Skeletal muscle tissue (tissue), 4 donors: ENCODE results near the gene SLC11A2. TPM values are rescaled to one million over a fixed set of nuclear protein-coding genes. Genes with fewer than 3 reads are reported as not detected.
A peak's percentile ranks its signal among the peaks of the same experiment; 100 is the strongest.

ENCODE experiments used
- H3K27ac ChIP-seq: one replicate; pipeline ENCODE4 v1.7.0; 2013; ENCODE audit warnings: mild to moderate bottlenecking, low read depth, low read length, inconsistent platforms
- H3K27me3 ChIP-seq, 3 donors: one replicate each; pipeline ENCODE4 v1.7.0; 2013; ENCODE audit warnings: low read length in 3 of 3; ENCODE audit not compliant: control insufficient read depth in 3 of 3, insufficient read depth in 3 of 3
- H3K36me3 ChIP-seq, 3 donors: one replicate each; pipeline ENCODE4 v1.7.0; 2013; ENCODE audit warnings: low read length in 3 of 3; ENCODE audit not compliant: control insufficient read depth in 3 of 3, insufficient read depth in 3 of 3
- H3K4me1 ChIP-seq, 3 donors: one replicate each; pipeline ENCODE4 v1.7.0; 2013; ENCODE audit warnings: low read length in 3 of 3, mild to moderate bottlenecking in 3 of 3; ENCODE audit not compliant: control insufficient read depth in 3 of 3, insufficient read depth in 3 of 3
- H3K4me3 ChIP-seq, 3 donors: one replicate each; pipeline ENCODE4 v1.7.0; 2013; ENCODE audit warnings: low read length in 3 of 3
- H3K9ac ChIP-seq, 3 donors: one replicate each; pipeline ENCODE4 v1.7.0; 2013; ENCODE audit warnings: low read length in 3 of 3, mild to moderate bottlenecking in 3 of 3, moderate library complexity in 2 of 3, low read depth in 1 of 3
- H3K9me3 ChIP-seq, 3 donors: one replicate each; pipeline ENCODE4 v1.7.0; 2013; ENCODE audit warnings: low read length in 3 of 3; ENCODE audit not compliant: control insufficient read depth in 3 of 3
- total RNA-seq: library from RNA; depleted of rRNA; stranded (reverse); fragments of >200 nt; gene quantifications from one replicate; pipeline ENCODE4 v1.2.3, GENCODE V29; 2014
- donor health status: Osteomylitis.

Gene SLC11A2
- total RNA-seq, 1 donor from 2014 or later, result 39.1 TPM

DNA sequence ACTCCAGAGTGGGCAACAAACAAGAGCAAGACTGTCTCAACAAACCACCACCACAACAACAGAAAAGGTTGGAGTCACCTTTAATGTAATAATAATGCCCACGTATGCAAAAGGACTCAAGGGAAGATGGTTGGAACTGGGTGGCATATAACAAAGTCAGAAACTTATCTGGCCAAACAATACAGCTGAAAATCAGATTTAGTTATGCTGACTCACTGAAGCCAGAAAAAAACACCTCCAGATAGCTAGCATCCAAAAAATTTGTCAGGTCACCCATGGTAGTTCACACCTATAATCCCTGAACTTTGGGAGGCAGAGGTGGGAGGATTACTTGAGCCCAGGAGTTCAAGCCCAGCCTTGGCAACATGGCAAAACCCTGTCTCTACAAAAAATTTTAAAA lies 24.4 kb downstream of the SLC11A2 start:
- Histone ChIP-seq H3K9ac (no peak overlapping the region), H3K4me3 (no peak overlapping the region), H3K4me1 (no peaks in the 10 kb centered on the region), H3K27me3 (no peaks in the 10 kb centered on the region), H3K9me3 (no peaks in the 10 kb centered on the region), H3K36me3 (peaks cover 42 to 51% (median 50%) of the 10 kb centered on the region in 3 donors), H3K27ac (no peak overlapping the region)

DNA sequence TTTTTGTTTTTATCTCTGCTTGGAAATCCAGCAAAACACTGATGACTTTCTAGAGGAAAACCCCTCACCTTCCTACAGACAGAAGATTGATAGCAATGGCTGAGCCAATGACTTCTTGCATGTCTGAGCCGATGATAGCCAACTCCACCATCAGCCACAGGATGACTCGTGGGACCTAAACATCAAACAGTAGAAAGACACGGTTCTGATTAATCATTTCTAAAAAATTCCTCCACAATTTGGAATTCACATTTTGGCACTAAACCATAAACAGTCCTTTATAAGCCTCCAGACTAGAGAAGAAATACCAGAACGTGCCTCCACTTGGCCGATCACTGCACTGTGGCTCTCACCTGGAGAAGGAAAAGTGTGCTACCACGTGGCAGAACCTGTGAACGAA lies 25.9 kb downstream of the SLC11A2 start:
- no peaks in the 10 kb centered on the region for H3K27me3 ChIP-seq
- no peak overlapping the region for H3K4me3 ChIP-seq
- H3K36me3 ChIP-seq, result peaks cover 42 to 56% (median 54%) of the 10 kb centered on the region in 3 donors
- H3K9ac ChIP-seq, result no peak overlapping the region
- no peaks in the 10 kb centered on the region for H3K9me3 ChIP-seq
- H3K27ac ChIP-seq, result no peak overlapping the region
- no peaks in the 10 kb centered on the region for H3K4me1 ChIP-seq

DNA sequence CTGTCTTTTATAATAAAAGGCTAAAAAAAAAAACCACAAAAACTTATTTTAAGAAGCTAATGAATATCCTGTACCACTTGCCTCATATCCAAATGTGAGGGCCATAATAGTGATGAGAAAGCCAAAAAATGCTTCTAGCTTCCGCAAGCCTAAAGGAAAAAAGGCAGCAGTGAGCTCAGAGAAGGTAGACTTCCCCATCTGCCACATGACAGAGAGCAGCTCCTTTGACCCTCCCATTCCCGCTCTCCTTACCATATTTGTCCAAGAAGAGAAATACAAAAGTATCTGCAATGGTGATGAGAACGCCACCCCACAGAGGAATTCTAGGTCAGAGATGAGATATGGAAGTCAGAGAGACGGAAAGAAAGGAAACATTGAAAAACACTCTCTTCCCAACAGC lies 27.1 kb downstream of the SLC11A2 start:
- no peak overlapping the region for H3K27ac ChIP-seq
- H3K36me3 ChIP-seq, result peaks cover 41 to 56% (median 50%) of the 10 kb centered on the region in 3 donors
- no peaks in the 10 kb centered on the region for H3K27me3 ChIP-seq
- no peak overlapping the region for H3K9ac ChIP-seq
- no peaks in the 10 kb centered on the region for H3K4me1 ChIP-seq
- no peaks in the 10 kb centered on the region for H3K9me3 ChIP-seq
- H3K4me3 ChIP-seq, result no peak overlapping the region

DNA sequence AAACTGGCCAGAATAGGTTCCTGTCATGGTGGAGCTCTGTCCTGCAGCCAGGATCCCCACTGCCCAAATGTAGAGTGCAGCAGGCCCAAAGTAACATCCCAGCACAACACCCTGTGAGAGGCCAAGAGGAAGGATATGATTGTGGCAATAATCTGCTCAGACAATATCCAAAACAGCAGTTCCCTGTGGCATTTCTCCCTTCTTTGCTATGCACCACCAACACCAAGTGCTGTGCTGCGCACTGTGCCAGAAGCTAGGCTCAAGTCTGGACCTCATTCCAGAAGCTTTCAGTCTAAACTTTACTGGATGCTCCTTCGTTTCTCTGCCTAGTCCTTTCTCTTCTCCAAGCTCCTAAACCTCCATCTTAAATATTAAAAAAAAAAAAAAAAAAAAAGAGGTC lies 33.4 kb downstream of the SLC11A2 start:
- H3K27me3 ChIP-seq, result no peaks in the 10 kb centered on the region
- H3K4me3 ChIP-seq, result no peak overlapping the region
- H3K4me1 ChIP-seq, result peaks cover 0 to 3% (median 0%) of the 10 kb centered on the region in 3 donors
- peaks cover 56 to 65% (median 64%) of the 10 kb centered on the region in 3 donors for H3K36me3 ChIP-seq
- H3K27ac ChIP-seq, result no peak overlapping the region
- H3K9me3 ChIP-seq, result no peaks in the 10 kb centered on the region
- no peak overlapping the region for H3K9ac ChIP-seq

DNA sequence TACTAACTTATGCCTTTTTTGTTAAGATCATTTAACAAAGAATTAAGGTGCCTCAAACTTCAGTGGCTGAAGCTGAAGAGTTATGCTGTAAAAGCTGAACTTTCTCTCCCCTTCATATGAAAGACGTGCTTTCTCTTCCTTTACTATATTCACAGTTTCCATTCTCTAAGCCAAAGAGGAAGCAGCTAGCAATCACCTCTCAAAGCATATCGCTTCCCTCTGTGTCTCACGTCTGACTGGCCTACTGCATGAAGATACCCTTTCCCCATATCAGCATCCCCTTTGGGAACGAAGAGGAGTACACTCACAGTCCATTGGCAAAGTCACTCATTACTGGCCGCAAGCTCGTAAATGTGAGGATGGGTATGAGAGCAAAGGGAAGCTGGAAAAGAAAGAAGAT lies 34.9 kb downstream of the SLC11A2 start:
- no peak overlapping the region for H3K27ac ChIP-seq
- H3K36me3 ChIP-seq, result peaks cover 46 to 60% (median 57%) of the 10 kb centered on the region in 3 donors

DNA sequence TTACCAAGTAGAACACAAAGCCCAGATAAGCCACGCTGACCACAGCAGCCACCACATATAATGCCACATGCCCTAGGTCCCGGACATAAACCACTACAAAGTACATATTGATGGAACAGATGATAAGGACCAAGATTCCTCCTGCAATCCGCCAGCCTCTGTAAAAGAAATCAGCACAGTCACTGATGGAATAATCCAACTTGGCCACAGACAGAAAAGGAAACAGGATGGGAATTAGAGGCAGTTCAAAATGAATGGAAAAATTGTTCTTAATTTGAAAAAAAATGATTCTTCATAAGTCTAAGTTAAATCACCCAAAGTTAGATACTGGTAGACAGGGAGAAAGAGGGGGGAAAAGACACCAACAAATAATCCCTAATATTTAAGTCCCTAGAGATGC lies 35.4 kb downstream of the SLC11A2 start:
- H3K27ac ChIP-seq, result no peak overlapping the region
- H3K4me1 ChIP-seq, result peaks cover 6 to 15% (median 9%) of the 10 kb centered on the region in 3 donors
- H3K9me3 ChIP-seq, result no peaks in the 10 kb centered on the region
- H3K9ac ChIP-seq, result no peak overlapping the region
- no peaks in the 10 kb centered on the region for H3K27me3 ChIP-seq
- H3K36me3 ChIP-seq, result peaks cover 44 to 57% (median 54%) of the 10 kb centered on the region in 3 donors
- H3K4me3 ChIP-seq, result no peak overlapping the region

More for the DNA sequence above, 34.9 kb downstream of the SLC11A2 start:
- peaks cover 5 to 11% (median 9%) of the 10 kb centered on the region in 3 donors for H3K4me1 ChIP-seq
- no peak overlapping the region for H3K4me3 ChIP-seq
- no peak overlapping the region for H3K9ac ChIP-seq
- no peaks in the 10 kb centered on the region for H3K27me3 ChIP-seq
- no peaks in the 10 kb centered on the region for H3K9me3 ChIP-seq

DNA sequence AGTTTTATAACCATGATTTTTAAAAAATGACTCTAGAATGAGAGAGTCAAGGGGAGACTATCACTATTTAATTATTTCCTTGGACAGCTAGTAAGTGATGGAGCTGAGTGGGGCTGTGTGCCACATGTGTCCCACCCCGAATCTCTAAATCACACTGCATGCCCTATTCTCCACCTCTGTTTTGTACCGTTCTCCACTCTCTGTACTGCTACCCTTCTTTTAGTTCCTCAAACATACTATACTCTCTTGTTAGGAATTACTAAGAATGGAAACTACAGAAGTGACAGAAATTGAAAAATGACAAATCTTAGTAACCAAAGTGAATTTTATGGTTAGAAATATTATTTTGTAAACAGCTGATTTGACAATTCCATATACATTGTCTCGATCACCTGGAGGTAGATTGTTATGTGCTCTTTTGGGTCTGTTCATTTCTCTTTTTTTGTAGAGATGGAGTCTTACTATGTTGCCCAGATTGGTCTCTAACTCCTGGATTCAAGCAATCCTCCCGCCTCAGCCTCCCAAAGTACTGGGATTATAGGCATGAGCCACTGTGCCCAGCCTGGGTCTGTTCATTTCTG lies 35.9 kb downstream of the SLC11A2 start:
- H3K36me3 ChIP-seq, result peaks cover 41 to 52% (median 49%) of the 10 kb centered on the region in 3 donors
- no peaks in the 10 kb centered on the region for H3K9me3 ChIP-seq
- H3K27me3 ChIP-seq, result no peaks in the 10 kb centered on the region
- peaks cover 10 to 20% (median 11%) of the 10 kb centered on the region in 3 donors for H3K4me1 ChIP-seq
- H3K9ac ChIP-seq, result no peak overlapping the region
- no peak overlapping the region for H3K4me3 ChIP-seq
- no peak overlapping the region for H3K27ac ChIP-seq

DNA sequence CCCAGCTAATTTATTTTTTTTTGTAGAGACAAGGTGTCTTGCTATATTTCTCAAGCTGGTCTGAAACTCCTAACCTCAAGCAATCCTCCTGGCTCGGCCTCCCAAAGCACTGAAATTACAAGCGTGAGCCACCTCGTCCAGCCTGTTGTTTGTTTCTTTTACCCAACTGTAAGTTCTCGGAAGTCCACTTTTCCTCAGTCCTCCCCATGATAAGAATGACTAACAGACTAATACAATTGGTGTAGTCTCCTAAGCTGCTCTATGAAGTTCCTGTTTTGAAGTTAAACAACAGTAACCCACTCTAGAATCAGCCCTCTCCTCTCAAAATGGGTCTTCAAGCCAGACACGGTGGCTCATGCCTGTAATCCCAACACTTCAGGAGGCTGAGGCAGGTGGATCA lies 37.3 kb downstream of the SLC11A2 start:
- H3K4me3 ChIP-seq, result no peak overlapping the region
- H3K36me3 ChIP-seq, result peaks cover 32 to 44% (median 37%) of the 10 kb centered on the region in 3 donors

DNA sequence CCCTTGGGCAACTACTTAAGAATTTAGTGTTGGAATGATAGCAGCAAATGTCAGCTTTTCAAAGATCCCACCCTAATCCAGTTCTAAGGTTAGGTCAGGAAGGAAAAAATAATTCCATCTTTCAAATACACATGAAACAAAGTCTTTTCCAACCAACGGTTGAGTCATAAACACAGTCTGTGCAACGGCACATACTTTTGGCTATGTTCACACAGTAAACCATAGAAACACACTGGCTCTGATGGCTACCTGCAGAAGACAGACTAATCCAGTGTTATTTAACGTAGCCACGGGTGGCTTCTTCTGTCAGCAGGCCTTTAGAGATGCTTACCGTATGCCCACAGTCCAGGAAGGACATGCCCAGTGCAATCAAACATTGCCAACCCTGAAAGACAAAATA lies 38.1 kb downstream of the SLC11A2 start:
- Histone ChIP-seq H3K4me1 (peaks cover 20 to 33% (median 29%) of the 10 kb centered on the region in 3 donors), H3K27me3 (no peaks in the 10 kb centered on the region), H3K9me3 (no peaks in the 10 kb centered on the region), H3K4me3 (no peak overlapping the region), H3K36me3 (peaks cover 32 to 44% (median 37%) of the 10 kb centered on the region in 3 donors), H3K9ac (no peak overlapping the region), H3K27ac (no peak overlapping the region)

More for the DNA sequence above, 37.3 kb downstream of the SLC11A2 start:
- Histone ChIP-seq H3K27ac (no peak overlapping the region), H3K4me1 (peaks cover 20 to 33% (median 25%) of the 10 kb centered on the region in 3 donors), H3K27me3 (no peaks in the 10 kb centered on the region), H3K9ac (no peak overlapping the region), H3K9me3 (no peaks in the 10 kb centered on the region)

DNA sequence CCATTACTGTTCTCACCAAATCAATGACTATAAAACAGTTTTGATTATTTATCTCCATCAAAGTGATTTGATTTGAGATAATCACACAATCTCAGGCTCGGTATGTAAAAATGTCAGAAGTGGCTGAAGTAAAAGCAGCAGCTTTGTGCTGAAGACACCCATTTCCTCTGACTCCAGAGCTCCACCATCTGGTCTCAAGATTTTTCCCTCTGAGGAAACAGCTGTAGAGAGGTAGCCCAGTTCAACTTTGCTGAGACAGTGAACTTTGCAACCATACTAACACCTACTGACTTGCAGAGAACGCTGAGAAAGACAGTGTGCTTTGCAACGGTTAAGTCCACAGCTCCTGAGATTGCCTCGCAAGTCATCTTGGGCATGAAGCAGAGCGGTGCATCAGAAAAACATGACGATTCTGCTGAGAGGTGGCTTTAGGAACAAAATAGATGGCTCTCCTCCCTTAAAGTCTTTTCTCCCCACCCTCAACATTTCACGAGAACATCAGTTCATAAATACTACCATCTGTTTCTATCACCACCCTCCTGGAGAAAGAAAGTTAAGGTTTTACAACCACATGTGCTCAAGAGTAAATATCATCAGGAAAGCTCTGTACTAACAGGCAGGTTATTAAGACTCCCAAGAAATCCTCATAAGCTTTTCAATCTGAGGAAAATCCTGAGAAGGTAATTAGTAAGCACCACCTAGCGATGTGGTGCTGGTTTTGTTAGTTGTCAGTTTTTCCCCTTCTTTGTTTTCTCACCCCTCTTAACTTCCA lies 39.0 kb downstream of the SLC11A2 start:
- no peaks in the 10 kb centered on the region for H3K27me3 ChIP-seq
- peak overlapping the region in 1 of 3 donors; percentile 22 for H3K4me3 ChIP-seq
- peak overlapping the region; percentile 83 for H3K27ac ChIP-seq
- peaks cover 20 to 33% (median 29%) of the 10 kb centered on the region in 3 donors for H3K4me1 ChIP-seq
- H3K9me3 ChIP-seq, result no peaks in the 10 kb centered on the region
- peaks cover 25 to 39% (median 32%) of the 10 kb centered on the region in 3 donors for H3K36me3 ChIP-seq
- peak overlapping the region in 2 of 3 donors; percentile 32 to 55 for H3K9ac ChIP-seq
